Aorta (tissue), 5 donors: ENCODE results near the gene SCARB2. TPM values are rescaled to one million over a fixed set of nuclear protein-coding genes. Genes with fewer than 3 reads are reported as not detected.

ENCODE experiments used
- ATAC-seq: fragments of 200-7000 bp; cut with Tn5 transposase; one replicate; pipeline ENCODE4 v1.9.1; 2022; ENCODE audit warnings: moderate library complexity; ENCODE audit not compliant: low FRiP score
- DNase-seq, 2 donors: peaks; one replicate each; pipeline ENCODE4 v3.0.0-alpha.2; 2020
- H3K27ac ChIP-seq, 2 donors: one replicate each; pipeline ENCODE4 v1.5.1; 2013; ENCODE audit warnings: low read length in 2 of 2, mild to moderate bottlenecking in 2 of 2, moderate library complexity in 2 of 2, control low read depth in 1 of 2, inconsistent platforms in 1 of 2, low read depth in 1 of 2
- H3K27me3 ChIP-seq, 2 donors: one replicate each; pipeline ENCODE4 v1.6.1; 2013; ENCODE audit warnings: control low read depth in 1 of 2, low read length in 1 of 2, mild to moderate bottlenecking in 1 of 2, moderate library complexity in 1 of 2; ENCODE audit not compliant: insufficient read depth in 2 of 2, control insufficient read depth in 1 of 2
- H3K36me3 ChIP-seq, 2 donors: one replicate each; pipeline ENCODE4 v1.6.1; 2013; ENCODE audit warnings: control low read depth in 1 of 2, low read length in 1 of 2, mild to moderate bottlenecking in 1 of 2; ENCODE audit not compliant: insufficient read depth in 2 of 2, control insufficient read depth in 1 of 2
- H3K4me1 ChIP-seq, 2 donors: one replicate each; pipeline ENCODE4 v1.6.1; 2013; ENCODE audit warnings: low read length in 2 of 2, control low read depth in 1 of 2, mild to moderate bottlenecking in 1 of 2, moderate library complexity in 1 of 2; ENCODE audit not compliant: insufficient read depth in 2 of 2, control insufficient read depth in 1 of 2
- H3K4me3 ChIP-seq, 2 donors: one replicate each; pipeline ENCODE4 v1.5.1; 2013; ENCODE audit warnings: low read length in 2 of 2, control low read depth in 1 of 2, mild to moderate bottlenecking in 1 of 2
- H3K9me3 ChIP-seq: one replicate; pipeline ENCODE4 v1.6.1; 2013; ENCODE audit warnings: mild to moderate bottlenecking, low read length; ENCODE audit not compliant: control insufficient read depth
- WGBS, 2 donors: extraction: QIAGEN DNeasy Blood & Tissue Kit; methylation state at CpG; one replicate each; pipeline ENCODE4 v1.1.7; 2013; 5-methylcytosine and 5-hydroxymethylcytosine counted together
- intact Hi-C, 2 donors: fragments of 100-400 bp; cut with DNase I; formaldehyde crosslinking; loops; one replicate each; pipeline versions ENCODE4 v1.14.2 to v1.15.0; 2022
- polyA plus RNA-seq, 2 donors: library from polyadenylated mRNA; stranded (reverse); fragments of 200-250 nt; gene quantifications; one replicate each; pipeline ENCODE4 v1.2.3, GENCODE V29; 2013
- total RNA-seq, 2 donors: library from RNA; stranded (reverse); fragmentation: NEBNext Ultra II Directional; extraction: Animal tissue kit (Norgen Biotek cat#: 25700); gene quantifications; one replicate each; pipeline ENCODE4 v1.2.1, GENCODE V29; 2021
- donor health status: healthy with polysubstance abuse.
- donor health status: Bipolar disorder and iron deficiency.
- donor health status: DM: no; HTN: no; CAD: no.
- donor health status: DM: no; HTN: no; CAD: no.
- donor health status: DM: yes; HTN: yes; CAD: no.

The SCARB2 gene
- total and polyA plus RNA-seq, 4 donors = 44.3 to 154 (median 106) TPM

- ATAC-seq = no peak
- intact Hi-C loops = loop anchor here in 1 of 2 donors (10.0 kb wide), 1 partner anchor 331 kb away; no protein-coding TSS in a partner anchor
- peaks cover 2 to 4% of the 10 kb centered on the region in 2 donors for H3K36me3 ChIP-seq
Measured at GRCh38 chr4:76174216-76174615, 39.4 kb downstream of the SCARB2 start.

GRCh38 chr4:76168688-76169087 is 44.9 kb downstream of the SCARB2 start:
- H3K9me3 ChIP-seq = no peaks in the 10 kb centered on the region
- 96 to 100% methylated on average over 3 of the region's 3 CpGs for WGBS, 2 donors
- H3K4me3 ChIP-seq = no peak overlapping the region
- no peaks in the 10 kb centered on the region for H3K27me3 ChIP-seq
- H3K36me3 ChIP-seq = peaks cover 0 to 5% of the 10 kb centered on the region in 2 donors
- no peaks in the 10 kb centered on the region for H3K4me1 ChIP-seq
- DNase-seq (no peak), ATAC-seq (no peak)
- intact Hi-C loops = no loop called here
- H3K27ac ChIP-seq = no peak overlapping the region

More at GRCh38 chr4:76174216-76174615, 39.4 kb downstream of the SCARB2 start:
- H3K4me1 ChIP-seq = no peaks in the 10 kb centered on the region
- no peak for DNase-seq
- H3K27ac ChIP-seq = no peak overlapping the region
- H3K4me3 ChIP-seq = no peak overlapping the region
- no peaks in the 10 kb centered on the region for H3K9me3 ChIP-seq
- no peaks in the 10 kb centered on the region for H3K27me3 ChIP-seq
- WGBS, 2 donors = 76 to 80% methylated on average over 6 of the region's 6 CpGs

- no peak overlapping the region for H3K4me3 ChIP-seq
- 84 to 89% methylated on average over 3 of the region's 3 CpGs for WGBS, 2 donors
Measured at GRCh38 chr4:76166480-76166879, 47.1 kb downstream of the SCARB2 start.

GRCh38 chr4:76160355-76160754 is 53.3 kb downstream of the SCARB2 start:
- H3K27me3 ChIP-seq = no peaks in the 10 kb centered on the region
- WGBS, 2 donors = 39 to 47% methylated on average over 2 of the region's 2 CpGs
- ATAC-seq = no peak
- H3K4me3 ChIP-seq = no peak overlapping the region
- no peak overlapping the region for H3K27ac ChIP-seq
- no peaks in the 10 kb centered on the region for H3K4me1 ChIP-seq
- no peak for DNase-seq
- intact Hi-C loops = no loop called here
- peaks cover 5% of the 10 kb centered on the region in 2 donors for H3K36me3 ChIP-seq
- H3K9me3 ChIP-seq = no peaks in the 10 kb centered on the region

More at GRCh38 chr4:76166480-76166879, 47.1 kb downstream of the SCARB2 start:
- DNase-seq (no peak), ATAC-seq (no peak)
- H3K27ac ChIP-seq = no peak overlapping the region
- no peaks in the 10 kb centered on the region for H3K27me3 ChIP-seq
- no peaks in the 10 kb centered on the region for H3K4me1 ChIP-seq
- peaks cover 5 to 9% of the 10 kb centered on the region in 2 donors for H3K36me3 ChIP-seq
- intact Hi-C loops = no loop called here
- H3K9me3 ChIP-seq = no peaks in the 10 kb centered on the region

GRCh38 chr4:76156635-76157034 is 57.0 kb downstream of the SCARB2 start:
- H3K36me3 ChIP-seq = peaks cover 0 to under 1% of the 10 kb centered on the region in 2 donors
- intact Hi-C loops = no loop called here
- 6 to 11% methylated on average over 2 of the region's 2 CpGs for WGBS, 2 donors
- H3K4me1 ChIP-seq = no peaks in the 10 kb centered on the region
- no peak for ATAC-seq
- no peaks in the 10 kb centered on the region for H3K9me3 ChIP-seq
- H3K27ac ChIP-seq = no peak overlapping the region
- DNase-seq = no peak
- H3K27me3 ChIP-seq = no peaks in the 10 kb centered on the region
- no peak overlapping the region for H3K4me3 ChIP-seq

GRCh38 chr4:76155979-76156378 is 57.6 kb downstream of the SCARB2 start:
- Histone ChIP-seq H3K27me3 (no peaks in the 10 kb centered on the region), H3K4me1 (no peaks in the 10 kb centered on the region), H3K9me3 (no peaks in the 10 kb centered on the region), H3K36me3 (no peaks in the 10 kb centered on the region), H3K4me3 (no peak overlapping the region), H3K27ac (no peak overlapping the region)
- 91 to 96% methylated on average over 3 of the region's 3 CpGs for WGBS, 2 donors
- intact Hi-C loops = no loop called here
- DNase-seq = no peak
- no peak for ATAC-seq

GRCh38 chr4:76153356-76153755 is 60.3 kb downstream of the SCARB2 start:
- intact Hi-C loops = no loop called here
- ATAC-seq (no peak), DNase-seq (no peak)
- Histone ChIP-seq H3K27me3 (no peaks in the 10 kb centered on the region), H3K36me3 (no peaks in the 10 kb centered on the region), H3K4me3 (no peak overlapping the region), H3K9me3 (no peaks in the 10 kb centered on the region), H3K27ac (no peak overlapping the region), H3K4me1 (no peaks in the 10 kb centered on the region)
- 91 to 94% methylated on average over 2 of the region's 2 CpGs for WGBS, 2 donors

GRCh38 chr4:76148142-76148865 is 65.3 kb downstream of the SCARB2 start, which contains the start of gene NUP54:
Gene NUP54 (minus strand): TSS chr4:76148397. CDS start chr4:76148374, 23 bp downstream.
- DNase-seq (peak; percentile 97 to 98), ATAC-seq (peak; percentile 100)
- H3K4me3 ChIP-seq = peak within 1 kb of the TSS; percentile 80 to 83
- no peaks in the 10 kb centered on the region for H3K27me3 ChIP-seq
- peak within 1 kb of the TSS in 1 of 2 donors; percentile 76 for H3K27ac ChIP-seq
- H3K36me3 ChIP-seq = no peaks in the 10 kb centered on the region
- 0% methylated on average over 46 to 47 of the region's 47 CpGs for WGBS, 2 donors
- intact Hi-C loops = loop anchor here in 1 of 2 donors (10.0 kb wide), 1 partner anchor 154 kb away; the partner anchor contains the start of gene SDAD1
- no peaks in the 10 kb centered on the region for H3K9me3 ChIP-seq
- no peaks in the 10 kb centered on the region for H3K4me1 ChIP-seq
